KBM-7 (cell line): ENCODE measurements around the gene AHRR.
"Not testable (repeated sequence)": the region's sequence is repeated elsewhere in the genome, so short reads cannot be mapped to it uniquely, and the experiment has no call there.

Experiments used
- DNase-seq: peaks from one replicate; pipeline ENCODE4 v3.0.0-alpha.2; 2015
- in situ Hi-C: fragments of 300-500 bp; cut with MboI; formaldehyde crosslinking; loops from 2 replicates; pipeline ENCODE4 v1.14.3; 2020; ENCODE audit warnings: low sequenced_read_pairs, low pct_unique_long_range_greater_than_20kb, mixed read lengths

Gene AHRR

DNA sequence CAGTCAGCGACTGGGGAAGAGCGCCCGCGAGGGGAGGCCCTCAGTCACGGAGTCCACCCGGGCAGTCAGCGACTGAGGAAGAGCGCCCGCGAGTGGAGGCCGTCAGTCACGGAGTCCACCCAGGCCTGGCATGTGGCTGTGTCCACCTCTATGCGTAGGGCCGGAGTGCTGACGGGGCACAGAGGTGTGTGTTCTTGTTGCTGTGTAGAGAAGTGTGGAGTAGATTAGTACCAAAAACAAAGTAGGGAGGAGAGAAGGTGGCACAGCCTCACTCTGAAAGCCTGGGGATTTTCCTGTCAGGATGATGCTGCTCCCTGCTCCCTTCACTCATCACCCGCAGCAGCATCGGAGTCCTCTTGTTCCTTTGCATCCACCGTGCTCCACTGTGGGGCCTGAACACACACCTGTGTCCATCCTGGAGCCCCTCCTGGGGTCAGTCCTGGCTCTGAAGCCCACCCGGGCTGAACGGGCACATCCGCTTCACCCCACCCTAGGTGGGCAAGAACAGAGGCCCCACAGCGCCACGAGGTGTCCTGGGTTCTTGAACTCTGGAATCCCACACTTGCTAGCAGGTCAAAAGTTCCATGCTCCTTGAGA, 37.9 kb downstream of the AHRR start:
- in situ Hi-C loops, result no loop called here
- DNase-seq, result no peak

DNA sequence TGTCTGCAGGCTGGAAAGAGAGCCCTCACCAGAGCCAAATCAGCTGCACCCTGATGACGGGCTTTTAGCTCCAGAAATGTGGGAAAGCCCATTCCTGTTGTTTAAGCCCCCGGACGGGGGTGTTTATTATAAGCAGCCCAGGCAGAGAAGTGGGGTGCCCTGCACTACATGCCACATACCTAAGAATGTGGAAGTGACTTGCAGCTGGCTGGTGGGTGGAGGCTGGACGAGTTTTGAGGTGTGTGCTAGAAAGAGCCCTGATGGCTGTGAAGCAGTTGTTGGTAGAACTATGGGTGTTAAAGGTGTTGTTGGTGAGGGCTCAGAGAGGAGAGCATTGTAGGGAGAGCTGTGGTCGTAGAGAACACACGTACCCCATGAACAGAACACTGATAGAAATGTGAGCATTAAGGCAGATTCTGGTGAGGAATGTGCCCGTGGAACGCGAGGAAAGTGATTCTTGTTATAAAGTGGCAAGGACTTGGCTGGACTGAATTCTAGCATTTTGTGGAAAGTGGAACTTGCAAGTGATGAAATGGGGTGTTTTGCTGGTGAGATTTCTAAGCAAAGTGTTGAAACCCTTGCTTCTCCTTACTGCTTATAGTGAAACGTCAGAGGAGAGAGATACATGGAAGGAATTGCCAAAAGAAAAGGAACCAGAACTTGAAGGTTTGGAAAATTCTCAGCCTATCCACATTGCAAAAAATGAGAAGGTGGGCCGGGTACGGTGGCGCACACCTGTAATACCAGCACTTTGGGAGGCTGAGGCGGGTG, 38.9 kb downstream of the AHRR start:
- in situ Hi-C loops, result no loop called here
- DNase-seq, result no peak

DNA sequence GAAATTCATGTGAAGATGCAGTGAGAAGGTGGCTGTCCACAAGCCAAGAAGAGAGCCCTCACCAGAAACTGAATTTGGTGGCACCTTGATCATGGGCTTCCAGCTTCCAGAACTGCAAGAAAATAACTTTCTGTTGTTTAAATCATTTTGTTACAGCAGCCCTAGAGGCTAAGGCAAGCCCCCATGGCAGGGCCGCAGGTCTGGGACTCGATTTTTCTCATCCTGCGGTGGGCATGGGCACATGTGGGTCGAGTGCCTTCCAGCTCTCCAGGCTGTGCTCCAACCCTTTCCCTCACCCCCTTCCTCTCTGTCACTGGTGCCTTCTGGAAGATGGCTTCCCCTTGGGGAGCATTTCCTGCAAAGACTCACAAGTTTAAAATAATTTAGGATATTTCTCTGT, 40.7 kb downstream of the AHRR start:
- in situ Hi-C loops, result no loop called here

DNA sequence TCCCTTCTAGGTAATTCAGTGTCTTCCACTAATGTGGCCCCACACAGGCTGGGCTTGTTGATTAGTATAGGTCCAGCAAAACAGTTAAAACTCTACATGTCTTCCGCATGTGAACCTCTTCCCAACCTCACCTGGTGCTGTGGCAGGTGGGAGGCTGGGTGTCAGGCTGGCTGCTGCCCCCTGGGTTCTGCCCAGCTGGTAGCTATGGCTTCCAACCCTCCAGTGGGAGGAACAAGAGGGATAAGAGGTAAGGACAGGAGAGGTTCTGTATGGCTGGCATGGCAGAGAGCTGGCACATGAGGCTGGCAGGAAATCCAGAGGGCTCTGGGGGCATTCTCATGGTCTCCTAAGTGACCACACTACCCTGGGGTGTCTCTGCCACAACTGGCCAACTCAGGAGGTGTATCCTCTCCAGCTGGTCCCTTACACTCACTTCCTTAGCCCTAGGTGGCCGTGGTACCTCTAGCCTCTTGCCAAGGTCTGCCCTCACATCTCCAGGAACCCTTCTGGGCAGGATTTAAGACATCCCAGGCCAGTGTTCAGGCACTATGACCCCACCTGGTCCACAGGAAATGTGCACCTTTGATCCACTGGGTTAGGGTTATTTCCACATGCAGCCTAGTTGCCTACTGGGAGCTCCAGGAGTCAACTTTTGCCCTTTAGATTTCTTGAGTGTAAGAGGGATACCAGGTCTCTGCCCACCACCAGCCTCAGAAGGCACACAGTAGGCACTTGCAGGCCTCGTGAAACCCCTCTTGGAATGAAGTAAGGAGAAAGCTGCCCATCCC, 41.7 kb downstream of the AHRR start:
- DNase-seq, result no peak
- in situ Hi-C loops, result no loop called here

More for the DNA sequence above, 40.7 kb downstream of the AHRR start:
- DNase-seq, result no peak

DNA sequence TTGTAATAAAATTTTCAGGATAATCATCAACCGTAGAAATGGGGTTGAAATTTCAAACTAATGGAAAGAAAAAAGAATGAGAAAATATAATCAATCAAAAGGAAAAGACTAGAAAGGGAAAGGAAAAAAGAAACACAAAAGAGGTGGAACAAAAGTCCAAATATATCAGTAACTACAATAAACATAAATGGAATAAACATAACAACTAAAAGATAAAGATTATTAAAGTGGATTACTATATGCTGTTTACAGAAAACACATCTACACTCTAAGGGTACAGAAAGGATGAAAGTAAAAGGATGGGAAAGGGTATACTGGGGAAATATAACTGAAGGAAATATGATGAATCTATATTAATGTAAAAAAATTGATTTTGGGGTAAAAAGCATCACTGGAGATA, 43.0 kb downstream of the AHRR start:
- in situ Hi-C loops, result no loop called here

DNA sequence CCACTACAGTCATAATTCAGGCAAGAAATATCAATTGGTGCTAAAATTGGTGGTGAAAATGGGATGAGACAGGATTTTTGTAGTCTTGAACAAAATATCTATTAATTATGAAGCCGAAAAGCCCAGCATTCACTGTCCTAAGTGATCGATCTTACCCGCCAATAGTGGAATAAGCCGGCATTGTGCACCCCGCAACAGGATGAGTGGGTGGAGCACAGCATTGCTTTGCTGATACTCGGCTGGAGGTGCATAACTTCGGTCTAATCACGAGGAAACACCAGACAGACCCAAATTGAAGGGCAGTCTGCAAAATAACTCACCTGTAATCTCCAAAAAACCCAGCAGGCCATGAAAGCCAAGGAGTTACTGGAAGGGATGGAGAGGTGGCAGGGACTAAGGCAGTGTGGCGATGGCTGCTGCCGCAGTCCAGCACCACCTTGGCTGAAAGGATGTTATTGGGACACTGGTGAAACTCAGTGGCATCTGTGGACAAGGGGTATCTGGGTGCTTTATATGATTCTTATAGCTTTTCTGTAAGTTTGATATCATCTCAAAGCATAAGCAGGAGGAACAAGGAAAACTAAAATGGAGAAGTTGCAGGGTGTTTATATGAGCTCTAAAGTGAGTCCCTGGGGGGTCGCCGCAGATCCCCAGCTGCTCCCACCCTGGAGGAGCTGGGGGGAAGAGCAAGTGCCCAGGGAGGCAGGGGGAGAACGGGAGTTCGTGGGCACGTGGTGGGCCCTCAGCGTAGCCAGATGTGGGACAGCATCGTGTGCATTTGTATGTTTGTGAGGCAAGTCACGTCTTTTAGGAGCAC, 45.2 kb downstream of the AHRR start:
- DNase-seq, result peak; percentile 43
- in situ Hi-C loops, result no loop called here

More for the DNA sequence above, 43.0 kb downstream of the AHRR start:
- no peak for DNase-seq

DNA sequence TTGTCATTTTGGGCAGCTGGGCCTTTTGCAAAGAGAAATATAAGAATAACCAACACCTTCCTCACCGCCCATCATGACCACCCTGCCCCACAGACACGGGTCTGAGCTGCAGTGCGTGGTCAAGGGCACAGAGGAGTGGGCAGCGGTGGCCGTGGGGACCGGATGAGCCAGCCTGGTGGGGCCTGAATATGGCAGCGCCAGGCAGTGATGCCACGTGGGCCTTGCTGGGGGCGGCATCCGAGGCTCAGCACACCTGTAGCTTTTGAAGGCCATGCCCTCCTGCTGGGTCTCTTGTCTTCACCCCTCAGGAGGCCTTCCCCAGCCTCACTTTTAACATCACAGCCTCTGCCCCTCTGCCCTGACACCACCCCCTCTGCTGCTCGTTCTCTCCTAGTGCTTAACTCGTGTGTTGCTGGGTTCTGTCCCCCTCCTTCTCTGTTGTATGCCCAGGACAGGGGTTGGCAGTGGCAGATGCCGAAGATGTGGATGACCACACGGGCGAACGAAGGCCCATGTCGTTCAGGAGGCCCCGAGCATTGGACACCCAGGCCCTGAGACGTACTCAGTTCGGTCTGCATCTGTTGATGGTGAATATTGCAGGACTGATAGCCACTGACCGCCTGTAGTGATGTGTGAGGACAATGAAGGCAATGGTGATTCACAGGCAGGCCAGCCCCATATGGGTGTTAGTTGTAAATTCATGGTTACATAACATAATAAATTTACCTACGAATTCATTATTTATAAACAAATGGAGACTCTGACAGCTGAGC, 46.0 kb downstream of the AHRR start:
- in situ Hi-C loops, result no loop called here
- DNase-seq, result no peak

DNA sequence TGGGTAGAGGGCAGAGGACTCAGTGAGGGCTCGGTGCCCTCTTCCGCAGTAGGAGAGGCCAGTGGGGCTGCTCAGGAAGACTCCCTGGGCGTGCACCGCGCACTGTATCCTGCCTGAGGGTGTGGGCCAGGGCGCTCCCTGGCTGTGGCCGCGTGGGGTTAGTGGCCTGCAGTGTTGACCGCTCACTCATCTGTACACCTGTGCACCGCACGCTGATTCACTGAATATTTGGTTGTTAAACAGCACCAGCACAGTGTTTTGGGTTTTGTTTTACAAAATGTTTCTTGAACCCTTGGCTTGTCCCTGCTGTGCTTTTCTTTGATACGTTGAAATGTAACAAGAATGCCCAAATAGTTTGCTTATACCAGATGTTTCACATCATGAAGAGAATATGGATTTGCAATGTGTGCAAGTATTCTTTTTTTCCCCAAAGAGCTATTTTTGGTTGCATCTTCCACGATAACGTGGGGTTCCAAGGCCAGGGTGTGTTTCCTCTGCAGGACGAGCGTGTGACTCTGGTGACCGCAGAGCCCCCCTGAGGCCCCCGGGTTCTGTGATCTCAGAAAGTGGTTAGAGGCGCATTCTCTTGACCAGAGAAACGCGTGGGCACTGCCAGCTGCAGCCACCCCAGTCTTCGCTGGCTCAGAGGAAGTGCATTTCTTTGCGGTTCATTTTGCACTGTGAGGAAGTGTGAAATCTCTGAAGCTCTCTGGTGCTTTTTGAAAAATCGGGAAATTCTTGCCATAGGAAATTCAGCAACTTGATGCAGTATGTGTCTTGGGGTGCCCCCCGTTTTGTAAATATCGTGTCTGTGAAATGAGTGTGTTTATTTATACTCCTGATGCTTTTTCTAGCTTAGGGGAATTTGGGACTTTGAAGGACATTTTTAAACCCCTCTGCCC, 46.9 kb downstream of the AHRR start:
- peak; percentile 66 for DNase-seq
- in situ Hi-C loops, result no loop called here

DNA sequence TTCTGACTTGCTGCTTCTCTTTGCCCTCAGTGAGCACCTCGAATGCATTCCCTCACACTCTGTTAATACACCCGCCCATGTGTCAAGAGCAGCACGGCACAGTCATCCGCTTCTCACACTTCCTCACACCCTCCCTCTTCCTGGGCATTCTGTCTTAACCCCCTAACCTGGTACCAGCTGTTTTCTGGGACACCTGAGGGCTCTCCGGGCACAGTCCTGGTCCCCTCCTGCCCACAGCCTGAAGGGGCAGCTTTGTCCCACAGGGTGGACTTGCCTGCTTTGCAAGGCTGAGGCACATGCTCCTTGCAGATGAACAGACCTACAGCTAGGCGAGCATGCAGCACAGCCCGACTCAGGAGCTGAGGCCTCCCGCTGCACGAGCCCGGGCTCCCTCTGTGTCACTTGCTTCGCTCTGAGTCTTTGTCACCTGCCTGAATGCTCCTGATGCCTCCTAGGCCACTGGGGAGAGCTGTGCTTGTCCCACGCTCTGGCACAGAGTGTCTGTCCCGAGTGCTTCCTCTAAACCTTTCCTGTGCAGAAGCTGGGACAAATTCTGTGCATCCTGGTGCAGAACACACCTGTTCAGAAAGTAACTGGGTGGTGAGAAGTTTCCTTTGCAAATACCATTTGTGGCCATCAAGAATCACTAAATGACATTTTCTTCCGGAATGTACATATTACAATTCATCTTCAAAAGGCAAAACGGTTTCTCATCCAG, 47.8 kb downstream of the AHRR start:
- in situ Hi-C loops, result no loop called here
- DNase-seq, result no peak

DNA sequence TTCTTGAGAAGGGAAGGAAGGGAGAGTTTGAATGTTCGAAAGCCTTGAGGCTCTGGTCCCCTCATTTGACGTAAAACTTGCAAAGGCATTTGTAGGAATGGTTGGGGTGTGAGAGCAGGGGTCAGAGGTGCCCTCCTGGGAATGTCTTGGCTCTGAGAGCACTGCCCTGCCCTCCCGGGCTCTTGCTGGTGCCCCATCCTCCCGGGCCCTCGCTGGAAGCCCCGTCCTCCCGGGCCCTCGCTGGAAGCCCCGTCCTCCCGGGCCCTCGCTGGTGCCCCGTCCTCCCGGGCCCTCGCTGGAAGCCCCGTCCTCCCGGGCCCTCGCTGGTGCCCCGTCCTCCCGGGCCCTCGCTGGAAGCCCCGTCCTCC, 48.3 kb downstream of the AHRR start:
- DNase-seq, in situ Hi-C loops: not testable (repeated sequence)

DNA sequence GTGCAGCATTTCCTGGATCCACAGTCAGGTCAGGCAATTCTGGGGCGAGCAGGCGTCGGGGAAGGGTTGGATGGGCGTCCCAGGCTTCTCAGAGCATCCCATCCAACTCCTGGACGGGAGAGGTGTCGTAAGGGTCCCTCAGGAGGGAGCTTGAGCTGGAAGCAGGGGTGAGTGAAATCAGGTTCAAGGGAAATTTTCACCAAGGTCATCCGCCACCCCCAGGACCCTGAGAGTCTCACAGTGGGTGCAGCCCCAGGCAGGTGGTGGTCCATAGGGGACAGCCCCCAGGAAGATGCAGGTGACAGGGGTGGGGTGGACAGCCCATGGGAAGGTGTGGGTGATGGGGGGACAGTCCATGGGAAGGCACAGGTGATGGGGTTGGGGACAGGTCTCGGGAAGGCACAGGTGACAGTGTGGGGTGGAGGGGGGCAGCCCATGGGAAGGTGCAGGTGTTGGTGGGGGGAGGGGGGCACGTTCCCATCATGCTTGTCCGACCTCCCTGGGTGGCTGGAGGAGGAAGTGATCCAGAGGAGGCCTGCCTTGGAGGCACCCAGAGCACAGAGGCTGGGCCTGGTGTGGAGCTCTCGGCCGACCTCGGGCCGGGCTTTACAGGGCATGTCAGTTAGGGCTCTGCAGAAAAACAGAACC, 48.9 kb downstream of the AHRR start:
- no peak for DNase-seq
- in situ Hi-C loops, result no loop called here

DNA sequence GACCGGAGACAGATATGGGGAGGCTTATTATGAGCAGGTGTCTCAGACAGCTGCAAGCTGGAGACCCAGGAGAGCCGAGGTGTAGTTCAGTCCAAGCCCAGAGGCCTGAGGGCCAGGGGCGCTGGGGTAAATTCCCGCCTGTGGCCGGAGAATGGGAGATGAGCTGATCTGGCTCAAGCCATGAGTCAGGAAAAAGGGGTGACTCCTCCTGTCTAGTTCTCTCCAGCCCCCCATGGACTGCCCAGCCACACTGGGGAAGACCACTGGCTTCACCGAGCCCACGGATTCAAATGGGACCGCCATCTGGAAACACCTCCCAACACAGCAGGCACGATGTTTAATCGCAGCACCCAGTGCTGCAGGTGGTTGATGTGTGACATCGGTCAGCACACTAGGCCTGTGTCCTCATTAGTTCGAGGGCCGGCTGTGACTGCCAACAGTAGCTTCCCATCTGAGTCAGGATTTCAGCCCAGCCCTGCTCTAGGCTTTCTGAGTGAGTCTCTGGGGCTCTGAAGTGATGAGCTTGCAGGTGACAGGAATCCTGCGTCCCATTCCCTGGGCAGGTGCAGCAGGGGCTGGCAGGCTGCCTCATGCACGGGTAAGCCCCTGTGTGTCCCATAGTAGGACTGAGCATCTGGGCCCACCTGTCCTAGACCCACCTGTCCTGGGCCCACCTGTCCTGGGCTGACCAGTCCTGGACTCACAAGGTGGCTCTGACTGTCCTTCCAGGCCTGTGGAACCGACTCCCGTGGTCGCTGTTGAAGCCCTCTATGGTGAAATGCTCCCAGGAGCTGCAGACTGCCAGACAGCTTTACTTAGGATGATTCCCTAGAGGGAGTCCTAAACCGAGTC, 49.7 kb downstream of the AHRR start:
- in situ Hi-C loops, result no loop called here
- DNase-seq, result no peak

DNA sequence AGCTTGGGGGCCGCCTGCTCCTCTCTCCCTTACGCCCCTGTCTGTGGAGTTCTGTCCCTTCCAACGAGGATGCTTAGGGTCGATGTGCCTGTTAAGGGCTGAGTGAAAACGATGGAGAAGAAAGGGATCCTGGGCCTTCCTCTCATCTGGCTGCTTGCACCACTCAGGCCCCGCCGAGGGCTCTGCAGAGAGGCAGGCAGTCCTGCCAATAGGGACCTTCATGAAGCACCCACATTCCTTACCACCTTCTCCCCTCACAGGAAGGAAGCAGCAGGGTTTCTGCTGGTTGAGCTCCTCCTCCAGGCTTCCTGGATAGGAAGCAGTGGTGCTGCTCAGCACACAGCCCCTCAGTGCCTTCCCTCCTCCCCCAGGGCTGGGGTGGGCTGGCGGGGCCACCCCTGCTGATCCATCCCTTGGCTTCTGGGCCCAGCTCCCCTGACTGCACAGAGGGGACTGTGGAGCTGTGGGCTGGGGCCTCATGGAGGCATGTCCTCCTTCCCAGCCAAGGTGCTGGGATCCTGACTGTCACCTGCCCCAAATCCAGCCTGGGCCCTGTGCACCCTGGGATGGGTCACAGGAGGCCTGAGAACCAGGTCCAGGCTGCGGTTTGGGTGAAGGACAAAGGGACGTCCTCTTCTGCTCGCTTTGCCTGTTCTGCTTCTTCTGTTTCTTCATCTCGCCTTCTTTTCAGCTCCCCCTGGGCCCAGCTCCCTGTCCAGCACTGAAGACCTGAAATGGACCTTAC, 50.5 kb downstream of the AHRR start:
- in situ Hi-C loops, result no loop called here
- DNase-seq, result peak; percentile 70

DNA sequence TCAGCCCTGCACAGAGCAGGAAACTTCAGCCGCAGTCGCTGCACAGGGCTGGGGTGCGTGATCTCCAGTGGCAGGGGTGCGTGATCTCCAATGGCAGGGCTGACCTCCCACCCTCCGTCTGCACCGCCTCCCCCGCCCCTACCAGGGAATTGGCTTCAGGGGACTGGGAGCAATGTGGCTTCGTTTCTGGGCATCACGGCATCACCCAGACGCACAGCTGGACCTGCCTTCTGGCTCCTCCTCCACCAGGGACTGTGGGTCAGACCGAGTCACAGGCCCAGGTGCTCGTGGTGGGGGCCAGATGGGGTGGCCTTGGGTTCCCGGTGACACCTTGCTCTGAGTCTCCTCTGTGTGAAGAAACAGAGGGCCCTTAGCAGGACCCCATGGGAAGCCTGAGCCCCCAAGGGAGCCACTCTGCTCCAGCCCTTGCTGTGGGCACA, 51.1 kb downstream of the AHRR start:
- in situ Hi-C loops, result no loop called here
- no peak for DNase-seq

DNA sequence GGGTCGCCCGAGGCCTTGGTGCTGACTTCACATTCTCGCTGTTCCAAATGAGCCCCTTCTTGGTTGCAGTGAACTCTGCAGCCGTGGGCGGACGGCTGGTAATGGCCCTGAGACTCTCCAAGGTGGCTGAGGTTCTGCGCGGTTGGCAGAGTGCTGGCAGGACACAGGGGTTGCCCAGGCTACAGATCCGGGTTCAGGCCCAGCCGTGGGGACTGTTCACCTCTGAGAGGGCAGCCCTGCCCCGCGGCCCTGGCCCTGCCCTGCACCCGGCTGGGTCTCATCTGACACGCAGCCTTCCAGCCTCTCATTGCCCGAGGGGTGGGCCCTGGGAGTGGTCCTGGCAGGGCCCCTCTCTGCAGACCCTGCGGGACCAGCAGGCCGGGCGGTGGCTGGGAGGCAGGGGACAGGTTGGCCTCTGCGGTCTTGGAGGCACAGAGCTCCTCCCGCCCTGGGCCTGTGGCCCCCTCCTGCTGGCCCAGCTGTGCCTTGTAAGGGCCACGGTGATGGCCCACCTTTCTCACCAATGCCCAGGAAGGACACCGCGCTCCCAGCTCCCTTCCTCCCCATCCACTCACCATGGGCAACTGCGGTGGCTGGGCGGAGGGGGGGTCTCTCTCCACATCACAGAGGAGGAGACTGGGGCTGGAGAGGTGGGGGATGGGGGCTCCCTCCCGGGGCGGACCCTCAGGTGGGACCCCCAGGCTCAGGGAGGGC, 51.6 kb downstream of the AHRR start:
- peak; percentile 58 for DNase-seq
- in situ Hi-C loops, result no loop called here
